Breast epithelium (tissue), 4 donors: ENCODE data around the gene RIMBP2. TPM values are rescaled to one million over a fixed set of nuclear protein-coding genes. Genes with fewer than 3 reads are reported as not detected.

Experiments used
- DNase-seq, 2 donors: peaks; one replicate each; pipeline ENCODE4 v3.0.0-alpha.2; 2019; ENCODE audit warnings: low spot score in 2 of 2
- H3K27ac ChIP-seq, 2 donors: fragments of 200-600 bp; sonication (generic) in 1 of 2; one replicate each; pipeline ENCODE4 v1.5.1; 2016 to 2019; ENCODE audit warnings: mild to moderate bottlenecking in 1 of 2
- H3K27me3 ChIP-seq, 2 donors: fragments of 200-600 bp; sonication (generic) in 1 of 2; one replicate each; pipeline versions ENCODE4 v1.5.1 to v1.6.0; 2017 to 2019; ENCODE audit warnings: control low read depth in 1 of 2, mild to moderate bottlenecking in 1 of 2
- H3K36me3 ChIP-seq: fragments of 200-600 bp; one replicate; pipeline ENCODE4 v1.5.1; 2019
- H3K4me1 ChIP-seq, 2 donors: fragments of 200-600 bp; sonication (generic); one replicate each; pipeline ENCODE4 v1.5.1; 2016 to 2019; ENCODE audit warnings: control low read depth in 1 of 2
- H3K4me3 ChIP-seq, 3 donors: fragments of 200-600 bp; sonication (generic); 1 replicate in 2 of 3; 2 replicates in 1 of 3; pipeline ENCODE4 v1.5.1; 2016 to 2019; ENCODE audit warnings: mild to moderate bottlenecking in 3 of 3, moderate library complexity in 2 of 3
- H3K9me3 ChIP-seq, 2 donors: fragments of 200-600 bp; sonication (generic) in 1 of 2; one replicate each; pipeline ENCODE4 v1.5.1; 2016 to 2019; ENCODE audit warnings: control low read depth in 1 of 2
- CTCF ChIP-seq, 3 donors: fragments of 450-650 bp; IDR thresholded peaks; one replicate each; pipeline ENCODE4 v1.5.1; 2016 to 2017; ENCODE audit warnings: antibody characterized with exemption in 3 of 3, mild to moderate bottlenecking in 3 of 3, moderate library complexity in 3 of 3
- POLR2A ChIP-seq: fragments of 450-650 bp; IDR thresholded peaks from one replicate; pipeline ENCODE4 v1.6.1; 2016; ENCODE audit warnings: antibody characterized with exemption, mild to moderate bottlenecking, moderate library complexity
- POLR2AphosphoS5 ChIP-seq, 3 donors: sonication (generic); formaldehyde crosslinking; IDR thresholded peaks; one replicate each; pipeline ENCODE4 v1.6.1; 2017; ENCODE audit warnings: antibody characterized with exemption in 3 of 3
- intact Hi-C: fragments of 100-400 bp; cut with DNase I; formaldehyde crosslinking; loops from one replicate; pipeline ENCODE4 v1.15.1; 2023; ENCODE audit warnings: low total_unique reads
- total RNA-seq, 3 donors: library from RNA; depleted of rRNA; stranded (reverse); fragments of >200 nt; gene quantifications; one replicate each; pipeline ENCODE4 v1.1.0, GENCODE V29; 2016

The RIMBP2 gene
- total RNA-seq, 3 donors from 2014 or later: under 0.01 to 0.59 (median under 0.01) TPM

GRCh38 chr12:130645751-130646150 lies 70.3 kb downstream of the RIMBP2 start:
- Histone ChIP-seq H3K36me3 (no peaks in the 10 kb centered on the region), H3K27ac (no peak overlapping the region), H3K4me3 (no peak overlapping the region), H3K4me1 (no peaks in the 10 kb centered on the region), H3K9me3 (peaks cover 9 to 10% of the 10 kb centered on the region in 2 donors), H3K27me3 (no peaks in the 10 kb centered on the region)
- no peak for DNase-seq
- TF ChIP-seq POLR2A: no peak
- TF ChIP-seq CTCF (IDR thresholded peaks at IDR 0.05): no peak
- no peak for TF ChIP-seq POLR2AphosphoS5 (IDR thresholded peaks at IDR 0.05)
- intact Hi-C loops: no loop called here

GRCh38 chr12:130644566-130644965 lies 71.5 kb downstream of the RIMBP2 start:
- Histone ChIP-seq H3K4me1 (no peaks in the 10 kb centered on the region), H3K27ac (no peak overlapping the region), H3K4me3 (no peak overlapping the region), H3K27me3 (no peaks in the 10 kb centered on the region), H3K9me3 (peaks cover 9 to 10% of the 10 kb centered on the region in 2 donors), H3K36me3 (no peaks in the 10 kb centered on the region)
- TF ChIP-seq POLR2AphosphoS5 (IDR thresholded peaks at IDR 0.05) (no peak), CTCF (IDR thresholded peaks at IDR 0.05) (no peak), POLR2A (no peak)
- no peak for DNase-seq
- intact Hi-C loops: no loop called here

- no peaks in the 10 kb centered on the region for H3K4me1 ChIP-seq
- no peak overlapping the region for H3K4me3 ChIP-seq
- intact Hi-C loops: no loop called here
- no peak for DNase-seq
- H3K9me3 ChIP-seq: peaks cover 7 to 10% of the 10 kb centered on the region in 2 donors
- H3K27ac ChIP-seq: no peak overlapping the region
- H3K27me3 ChIP-seq: no peaks in the 10 kb centered on the region
- no peaks in the 10 kb centered on the region for H3K36me3 ChIP-seq
- no peak for TF ChIP-seq POLR2A
- no peak for TF ChIP-seq CTCF (IDR thresholded peaks at IDR 0.05)
- no peak for TF ChIP-seq POLR2AphosphoS5 (IDR thresholded peaks at IDR 0.05)
Observed at GRCh38 chr12:130644146-130644545, 72.0 kb downstream of the RIMBP2 start.

GRCh38 chr12:130642856-130643255 lies 73.2 kb downstream of the RIMBP2 start:
- H3K9me3 ChIP-seq: peaks cover 7 to 15% of the 10 kb centered on the region in 2 donors
- no peak overlapping the region for H3K4me3 ChIP-seq
- DNase-seq: no peak
- H3K4me1 ChIP-seq: no peaks in the 10 kb centered on the region
- H3K27ac ChIP-seq: no peak overlapping the region
- TF ChIP-seq POLR2AphosphoS5 (IDR thresholded peaks at IDR 0.05) (no peak), CTCF (IDR thresholded peaks at IDR 0.05) (no peak), POLR2A (no peak)
- H3K27me3 ChIP-seq: no peaks in the 10 kb centered on the region
- no peaks in the 10 kb centered on the region for H3K36me3 ChIP-seq
- intact Hi-C loops: no loop called here

GRCh38 chr12:130641533-130642184 lies 74.4 kb downstream of the RIMBP2 start:
- Histone ChIP-seq H3K27me3 (no peaks in the 10 kb centered on the region), H3K4me3 (no peak overlapping the region), H3K4me1 (no peaks in the 10 kb centered on the region), H3K27ac (no peak overlapping the region), H3K36me3 (no peaks in the 10 kb centered on the region), H3K9me3 (peaks cover 7 to 15% of the 10 kb centered on the region in 2 donors)
- intact Hi-C loops: no loop called here
- TF ChIP-seq CTCF (IDR thresholded peaks at IDR 0.05): no peak
- TF ChIP-seq POLR2AphosphoS5 (IDR thresholded peaks at IDR 0.05): no peak
- TF ChIP-seq POLR2A: no peak
- DNase-seq: no peak
